ENCODE data around the gene RFTN1. TPM values are rescaled to one million over a fixed set of nuclear protein-coding genes. Genes with fewer than 3 reads are reported as not detected.

Gene RFTN1
- total RNA-seq, 1 donor from 2014 or later = 6.4 TPM

- Mint-ChIP-seq H3K27ac (ENCODE audit: unreplicated experiment) (no peak overlapping the region), H3K4me1 (ENCODE audit: low read depth, unreplicated experiment) (peaks cover 11% of the 10 kb centered on the region), H3K4me3 (ENCODE audit: unreplicated experiment) (no peak overlapping the region), H3K36me3 (ENCODE audit: unreplicated experiment) (no peaks in the 10 kb centered on the region), H3K27me3 (ENCODE audit: unreplicated experiment) (no peaks in the 10 kb centered on the region), H3K9me3 (ENCODE audit: unreplicated experiment) (peaks cover 2% of the 10 kb centered on the region)
- no peak for DNase-seq
- TF ChIP-seq CTCF (IDR thresholded peaks at IDR 0.05; ENCODE audit: partially characterized antibody, unreplicated experiment) = no peak
Observed at GRCh38 chr3:16378415-16378814, 135.1 kb downstream of the RFTN1 start.

- no peak overlapping the region for H3K27ac Mint-ChIP-seq (ENCODE audit: unreplicated experiment)
- peaks cover 2% of the 10 kb centered on the region for H3K9me3 Mint-ChIP-seq (ENCODE audit: unreplicated experiment)
- DNase-seq = no peak
- H3K36me3 Mint-ChIP-seq (ENCODE audit: unreplicated experiment) = no peaks in the 10 kb centered on the region
- TF ChIP-seq CTCF (IDR thresholded peaks at IDR 0.05; ENCODE audit: partially characterized antibody, unreplicated experiment) = no peak
- H3K4me3 Mint-ChIP-seq (ENCODE audit: unreplicated experiment) = no peak overlapping the region
- H3K4me1 Mint-ChIP-seq (ENCODE audit: low read depth, unreplicated experiment) = peaks cover 16% of the 10 kb centered on the region
- H3K27me3 Mint-ChIP-seq (ENCODE audit: unreplicated experiment) = peaks cover 2% of the 10 kb centered on the region
Observed at GRCh38 chr3:16377847-16378302, 135.6 kb downstream of the RFTN1 start.

GRCh38 chr3:16377196-16377595 lies 136.3 kb downstream of the RFTN1 start:
- DNase-seq = no peak
- Mint-ChIP-seq H3K27me3 (ENCODE audit: unreplicated experiment) (peaks cover 5% of the 10 kb centered on the region), H3K36me3 (ENCODE audit: unreplicated experiment) (no peaks in the 10 kb centered on the region), H3K27ac (ENCODE audit: unreplicated experiment) (no peak overlapping the region), H3K4me1 (ENCODE audit: low read depth, unreplicated experiment) (peaks cover 20% of the 10 kb centered on the region), H3K4me3 (ENCODE audit: unreplicated experiment) (no peak overlapping the region), H3K9me3 (ENCODE audit: unreplicated experiment) (peaks cover 3% of the 10 kb centered on the region)
- no peak for TF ChIP-seq CTCF (IDR thresholded peaks at IDR 0.05; ENCODE audit: partially characterized antibody, unreplicated experiment)

- DNase-seq = no peak
- peaks cover 8% of the 10 kb centered on the region for H3K27me3 Mint-ChIP-seq (ENCODE audit: unreplicated experiment)
- no peak for TF ChIP-seq CTCF (IDR thresholded peaks at IDR 0.05; ENCODE audit: partially characterized antibody, unreplicated experiment)
- H3K36me3 Mint-ChIP-seq (ENCODE audit: unreplicated experiment) = no peaks in the 10 kb centered on the region
- H3K4me1 Mint-ChIP-seq (ENCODE audit: low read depth, unreplicated experiment) = peaks cover 30% of the 10 kb centered on the region
- H3K4me3 Mint-ChIP-seq (ENCODE audit: unreplicated experiment) = no peak overlapping the region
- no peak overlapping the region for H3K27ac Mint-ChIP-seq (ENCODE audit: unreplicated experiment)
- H3K9me3 Mint-ChIP-seq (ENCODE audit: unreplicated experiment) = peaks cover 3% of the 10 kb centered on the region
Observed at GRCh38 chr3:16375891-16376290, 137.6 kb downstream of the RFTN1 start.

GRCh38 chr3:16374935-16375245 lies 138.6 kb downstream of the RFTN1 start:
- Mint-ChIP-seq H3K27me3 (ENCODE audit: unreplicated experiment) (peaks cover 8% of the 10 kb centered on the region), H3K4me3 (ENCODE audit: unreplicated experiment) (no peak overlapping the region), H3K4me1 (ENCODE audit: low read depth, unreplicated experiment) (peaks cover 39% of the 10 kb centered on the region), H3K9me3 (ENCODE audit: unreplicated experiment) (peaks cover 3% of the 10 kb centered on the region), H3K36me3 (ENCODE audit: unreplicated experiment) (no peaks in the 10 kb centered on the region), H3K27ac (ENCODE audit: unreplicated experiment) (no peak overlapping the region)
- TF ChIP-seq CTCF (IDR thresholded peaks at IDR 0.05; ENCODE audit: partially characterized antibody, unreplicated experiment) = no peak
- DNase-seq = no peak
